Progenitor cell of endocrine pancreas (in vitro differentiated cells): ENCODE measurements around the gene RALGPS1. TPM values are rescaled to one million over a fixed set of nuclear protein-coding genes. Genes with fewer than 3 reads are reported as not detected.
A peak's percentile ranks its signal among the peaks of the same experiment; 100 is the strongest.

Experiments
- DNase-seq: peaks from one replicate; pipeline ENCODE4 v3.0.0; 2021; ENCODE audit warnings: low spot score; ENCODE audit not compliant: unreplicated experiment
- H3K27ac Mint-ChIP-seq: 2 replicates; pipeline ENCODE4 v1.8.0; 2021; ENCODE audit warnings: mild to moderate bottlenecking, moderate library complexity, mixed read lengths
- H3K27me3 Mint-ChIP-seq: 2 replicates; pipeline ENCODE4 v1.8.0; 2021; ENCODE audit warnings: mixed read lengths
- H3K36me3 Mint-ChIP-seq: 2 replicates; pipeline ENCODE4 v1.8.0; 2022; ENCODE audit warnings: mixed read lengths; ENCODE audit not compliant: insufficient read depth
- H3K4me1 Mint-ChIP-seq: 2 replicates; pipeline ENCODE4 v1.8.0; 2021; ENCODE audit warnings: low read depth, mixed read lengths
- H3K4me3 Mint-ChIP-seq: 2 replicates; pipeline ENCODE4 v1.8.0; 2021; ENCODE audit warnings: low read depth, mild to moderate bottlenecking, moderate library complexity, mixed read lengths
- H3K9me3 Mint-ChIP-seq: 2 replicates; pipeline ENCODE4 v1.8.0; 2021; ENCODE audit warnings: low read depth, mixed read lengths
- CTCF ChIP-seq: fragments of 200-600 bp; sonication (generic); IDR thresholded peaks from one replicate; pipeline ENCODE4 v1.5.0; 2021; ENCODE audit warnings: antibody characterized with exemption, mild to moderate bottlenecking; ENCODE audit not compliant: unreplicated experiment
- total RNA-seq: library from RNA; stranded (reverse); gene quantifications from 2 replicates; pipeline ENCODE4 v1.2.1, GENCODE V29; 2021

RALGPS1 gene
- total RNA-seq, 1 donor from 2014 or later = 39.2 TPM

- H3K36me3 Mint-ChIP-seq = no peaks in the 10 kb centered on the region
- no peak for DNase-seq
- H3K27me3 Mint-ChIP-seq = peaks cover 35% of the 10 kb centered on the region
- no peak for TF ChIP-seq CTCF
- H3K9me3 Mint-ChIP-seq = no peaks in the 10 kb centered on the region
- H3K4me1 Mint-ChIP-seq = peaks cover 4% of the 10 kb centered on the region
- H3K27ac Mint-ChIP-seq = no peak overlapping the region
- H3K4me3 Mint-ChIP-seq = no peak overlapping the region
These were observed 304.9 kb downstream of the RALGPS1 start for GRCh38 chr9:127219520-127219919.

GRCh38 chr9:127221695-127222094 lies 307.1 kb downstream of the RALGPS1 start:
- peaks cover 4% of the 10 kb centered on the region for H3K4me1 Mint-ChIP-seq
- no peak overlapping the region for H3K4me3 Mint-ChIP-seq
- H3K36me3 Mint-ChIP-seq = no peaks in the 10 kb centered on the region
- H3K27ac Mint-ChIP-seq = no peak overlapping the region
- H3K9me3 Mint-ChIP-seq = no peaks in the 10 kb centered on the region
- DNase-seq = no peak
- H3K27me3 Mint-ChIP-seq = peaks cover 45% of the 10 kb centered on the region
- TF ChIP-seq CTCF = no peak

- no peak overlapping the region for H3K4me3 Mint-ChIP-seq
- DNase-seq = no peak
- no peak overlapping the region for H3K27ac Mint-ChIP-seq
- H3K36me3 Mint-ChIP-seq = no peaks in the 10 kb centered on the region
- TF ChIP-seq CTCF = no peak
- H3K9me3 Mint-ChIP-seq = no peaks in the 10 kb centered on the region
- peaks cover 4% of the 10 kb centered on the region for H3K4me1 Mint-ChIP-seq
- H3K27me3 Mint-ChIP-seq = peaks cover 49% of the 10 kb centered on the region
These were observed 308.0 kb downstream of the RALGPS1 start for GRCh38 chr9:127222388-127223095.

- H3K36me3 Mint-ChIP-seq = no peaks in the 10 kb centered on the region
- TF ChIP-seq CTCF = no peak
- peaks cover 4% of the 10 kb centered on the region for H3K4me1 Mint-ChIP-seq
- H3K4me3 Mint-ChIP-seq = no peak overlapping the region
- DNase-seq = no peak
- H3K27me3 Mint-ChIP-seq = peaks cover 52% of the 10 kb centered on the region
- no peaks in the 10 kb centered on the region for H3K9me3 Mint-ChIP-seq
- no peak overlapping the region for H3K27ac Mint-ChIP-seq
These were observed 308.7 kb downstream of the RALGPS1 start for GRCh38 chr9:127223266-127223665.

- no peaks in the 10 kb centered on the region for H3K9me3 Mint-ChIP-seq
- no peak for TF ChIP-seq CTCF
- H3K4me3 Mint-ChIP-seq = peak overlapping the region; percentile 79
- H3K36me3 Mint-ChIP-seq = no peaks in the 10 kb centered on the region
- peaks cover 4% of the 10 kb centered on the region for H3K4me1 Mint-ChIP-seq
- peaks cover 52% of the 10 kb centered on the region for H3K27me3 Mint-ChIP-seq
- no peak for DNase-seq
- H3K27ac Mint-ChIP-seq = peak overlapping the region; percentile 52
These were observed 309.2 kb downstream of the RALGPS1 start for GRCh38 chr9:127223810-127224177.
